Caco-2 (cell line): ENCODE data around the gene FOXG1. TPM values are rescaled to one million over a fixed set of nuclear protein-coding genes. Genes with fewer than 3 reads are reported as not detected.

Source experiments
- BruUV-seq: library from RNA; stranded (reverse); fragments of 400-500 nt; replicated peaks from 2 replicates; lab custom pipeline; 2021; lab: Mats Ljungman, UMichigan
- CTCF ChIA-PET: fragments of 300-600 bp; sonication (Branson Sonifier 250); formaldehyde crosslinking; loops from one replicate; lab custom pipeline; 2022; ENCODE audit warnings: antibody characterized with exemption; lab: Charles Lee
- POLR2A ChIA-PET: fragments of 300-600 bp; sonication (Branson Sonifier 250); formaldehyde crosslinking; loops from one replicate; lab custom pipeline; 2022; ENCODE audit warnings: antibody characterized with exemption; lab: Charles Lee
- DNase-seq, 2 experiments: peaks; one replicate each; pipeline versions ENCODE4 v3.0.0 to v3.0.0-alpha.2; 2020 to 2022
- H3K27me3 ChIP-seq: replicated peaks from 2 replicates; pipeline ENCODE4 v1.6.0; 2011; ENCODE audit warnings: low read length; ENCODE audit not compliant: control insufficient read depth, insufficient read depth
- H3K36me3 ChIP-seq: 2 replicates; pipeline ENCODE4 v1.5.1; 2011; ENCODE audit warnings: low read length; ENCODE audit not compliant: control insufficient read depth, insufficient read depth
- H3K4me1 ChIP-seq: fragments of 250-450 bp; sonication (Bioruptor Pico); 2 replicates; pipeline ENCODE4 v1.5.1; 2020; ENCODE audit warnings: mild to moderate bottlenecking
- H3K4me3 ChIP-seq: 2 replicates; pipeline ENCODE4 v1.5.1; 2011; ENCODE audit warnings: low read depth, mild to moderate bottlenecking, control low read depth, low read length
- H3K9me3 ChIP-seq: fragments of 250-450 bp; sonication (Bioruptor Pico); 2 replicates; pipeline ENCODE4 v1.5.1; 2020; ENCODE audit warnings: mild to moderate bottlenecking, moderate library complexity
- H3K27ac Mint-ChIP-seq: one replicate; pipeline ENCODE4 v1.8.0; 2022; ENCODE audit warnings: mixed read lengths; ENCODE audit not compliant: unreplicated experiment
- H3K27me3 Mint-ChIP-seq: one replicate; pipeline ENCODE4 v1.8.0; 2022; ENCODE audit warnings: mixed read lengths; ENCODE audit not compliant: insufficient read depth, unreplicated experiment
- H3K36me3 Mint-ChIP-seq: one replicate; pipeline ENCODE4 v1.8.0; 2022; ENCODE audit warnings: mild to moderate bottlenecking, mixed read lengths; ENCODE audit not compliant: insufficient read depth, unreplicated experiment
- H3K4me1 Mint-ChIP-seq: one replicate; pipeline ENCODE4 v1.8.0; 2022; ENCODE audit warnings: low read depth, mixed read lengths; ENCODE audit not compliant: unreplicated experiment
- H3K4me3 Mint-ChIP-seq: one replicate; pipeline ENCODE4 v1.8.0; 2022; ENCODE audit warnings: mild to moderate bottlenecking, moderate library complexity, mixed read lengths; ENCODE audit not compliant: unreplicated experiment
- H3K9me3 Mint-ChIP-seq: one replicate; pipeline ENCODE4 v1.8.0; 2022; ENCODE audit warnings: mixed read lengths; ENCODE audit not compliant: unreplicated experiment
- CTCF ChIP-seq, 2 experiments: fragments of 200-600 bp in 1 of 2; IDR thresholded peaks; 1 replicate in 1 of 2; 2 replicates in 1 of 2; pipeline versions ENCODE4 v1.5.1 to v1.8.0; 2011 to 2022; ENCODE audit warnings: antibody characterized with exemption in 1 of 2, control low read depth in 1 of 2, inconsistent platforms in 1 of 2, low read depth in 1 of 2, low read length in 1 of 2, mild to moderate bottlenecking in 1 of 2, moderate library complexity in 1 of 2; ENCODE audit not compliant: insufficient read depth in 1 of 2, severe bottlenecking in 1 of 2, unreplicated experiment in 1 of 2
- intact Hi-C: fragments of 100-400 bp; cut with micrococcal nuclease; formaldehyde crosslinking; loops from one replicate; pipeline ENCODE4 v1.10.0; 2022; ENCODE audit not compliant: unreplicated experiment
- total RNA-seq: library from RNA; stranded (reverse); gene quantifications from 2 replicates; pipeline ENCODE4 v1.2.3, GENCODE V29; 2022

FOXG1 gene
- total RNA-seq, 1 experiment from 2014 or later = not detected

GRCh38 chr14:28765169-28765830 is 1.3 kb upstream of the FOXG1 start:
- no peaks in the 10 kb centered on the region for H3K36me3 Mint-ChIP-seq
- POLR2A ChIA-PET = no interaction called here

GRCh38 chr14:28765831-28766468 is 637 bp upstream of the FOXG1 start:
- Mint-ChIP-seq H3K27me3 (peaks cover 9% of the 10 kb centered on the region), H3K4me1 (no peaks in the 10 kb centered on the region), H3K36me3 (no peaks in the 10 kb centered on the region), H3K9me3 (no peaks in the 10 kb centered on the region), H3K27ac (no peak overlapping the region), H3K4me3 (no peak overlapping the region)
- ChIA-PET CTCF (no interaction called here), POLR2A (no interaction called here)
- intact Hi-C loops = no loop called here
- Histone ChIP-seq H3K9me3 (no peaks in the 10 kb centered on the region), H3K27me3 (no peaks in the 10 kb centered on the region), H3K36me3 (no peaks in the 10 kb centered on the region), H3K4me3 (no peak overlapping the region), H3K4me1 (no peaks in the 10 kb centered on the region)
- no peak for TF ChIP-seq CTCF (IDR thresholded peaks at IDR 0.05; ENCODE audit: insufficient read depth in 1 of 2, low read depth in 1 of 2, low read length in 1 of 2, severe bottlenecking in 1 of 2, unreplicated experiment in 1 of 2)
- BruUV-seq = no TSS peak
- DNase-seq = no peak

More at GRCh38 chr14:28765169-28765830, 1.3 kb upstream of the FOXG1 start:
- no peak overlapping the region for H3K4me3 ChIP-seq
- no peaks in the 10 kb centered on the region for H3K27me3 ChIP-seq
- H3K36me3 ChIP-seq = no peaks in the 10 kb centered on the region
- H3K27ac Mint-ChIP-seq = no peak overlapping the region
- TF ChIP-seq CTCF (IDR thresholded peaks at IDR 0.05; ENCODE audit: insufficient read depth in 1 of 2, low read depth in 1 of 2, low read length in 1 of 2, severe bottlenecking in 1 of 2, unreplicated experiment in 1 of 2) = no peak
- H3K4me1 Mint-ChIP-seq = no peaks in the 10 kb centered on the region
- CTCF ChIA-PET = no interaction called here
- H3K27me3 Mint-ChIP-seq = peaks cover 9% of the 10 kb centered on the region
- BruUV-seq = no TSS peak
- no peaks in the 10 kb centered on the region for H3K4me1 ChIP-seq
- intact Hi-C loops = no loop called here
- DNase-seq = no peak
- H3K4me3 Mint-ChIP-seq = no peak overlapping the region
- no peaks in the 10 kb centered on the region for H3K9me3 Mint-ChIP-seq
- no peaks in the 10 kb centered on the region for H3K9me3 ChIP-seq

- peaks cover 6% of the 10 kb centered on the region for H3K27me3 Mint-ChIP-seq
- no TSS peak for BruUV-seq
- Histone ChIP-seq H3K4me1 (no peaks in the 10 kb centered on the region), H3K4me3 (no peak overlapping the region), H3K36me3 (no peaks in the 10 kb centered on the region), H3K27me3 (no peaks in the 10 kb centered on the region), H3K9me3 (no peaks in the 10 kb centered on the region)
- H3K4me3 Mint-ChIP-seq = no peak overlapping the region
- no peaks in the 10 kb centered on the region for H3K9me3 Mint-ChIP-seq
- no peak overlapping the region for H3K27ac Mint-ChIP-seq
- no peak for TF ChIP-seq CTCF (IDR thresholded peaks at IDR 0.05; ENCODE audit: insufficient read depth in 1 of 2, low read depth in 1 of 2, low read length in 1 of 2, severe bottlenecking in 1 of 2, unreplicated experiment in 1 of 2)
- intact Hi-C loops = no loop called here
- ChIA-PET CTCF (no interaction called here), POLR2A (no interaction called here)
- H3K36me3 Mint-ChIP-seq = no peaks in the 10 kb centered on the region
- H3K4me1 Mint-ChIP-seq = no peaks in the 10 kb centered on the region
- no peak for DNase-seq
These were observed 654 bp downstream of the FOXG1 start for GRCh38 chr14:28767030-28767852.
